KBM-7 (cell line): ENCODE measurements around the gene APLF.

Source experiments
- DNase-seq: peaks from one replicate; pipeline ENCODE4 v3.0.0-alpha.2; 2015
- in situ Hi-C: fragments of 300-500 bp; cut with MboI; formaldehyde crosslinking; loops from 2 replicates; pipeline ENCODE4 v1.14.3; 2020; ENCODE audit warnings: low sequenced_read_pairs, low pct_unique_long_range_greater_than_20kb, mixed read lengths

The APLF gene, protein sequence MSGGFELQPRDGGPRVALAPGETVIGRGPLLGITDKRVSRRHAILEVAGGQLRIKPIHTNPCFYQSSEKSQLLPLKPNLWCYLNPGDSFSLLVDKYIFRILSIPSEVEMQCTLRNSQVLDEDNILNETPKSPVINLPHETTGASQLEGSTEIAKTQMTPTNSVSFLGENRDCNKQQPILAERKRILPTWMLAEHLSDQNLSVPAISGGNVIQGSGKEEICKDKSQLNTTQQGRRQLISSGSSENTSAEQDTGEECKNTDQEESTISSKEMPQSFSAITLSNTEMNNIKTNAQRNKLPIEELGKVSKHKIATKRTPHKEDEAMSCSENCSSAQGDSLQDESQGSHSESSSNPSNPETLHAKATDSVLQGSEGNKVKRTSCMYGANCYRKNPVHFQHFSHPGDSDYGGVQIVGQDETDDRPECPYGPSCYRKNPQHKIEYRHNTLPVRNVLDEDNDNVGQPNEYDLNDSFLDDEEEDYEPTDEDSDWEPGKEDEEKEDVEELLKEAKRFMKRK

GRCh38 chr2:68467077-68467960, at the start of gene APLF, which contains the start of gene FBXO48:
Gene APLF (plus strand): TSS chr2:68467585. CDS start chr2:68467732, 147 bp downstream.
Gene FBXO48 (minus strand): TSS chr2:68467294. CDS start chr2:68465145, 2,149 bp downstream.
- DNase-seq = peak; percentile 100
- in situ Hi-C loops = loop anchor here (10.0 kb wide), 1 partner anchor 457 kb away; no protein-coding TSS in a partner anchor

GRCh38 chr2:68417926-68418325, 49.5 kb upstream of the APLF start:
- in situ Hi-C loops = no loop called here
- DNase-seq = peak; percentile 44

GRCh38 chr2:68418419-68418818, 49.0 kb upstream of the APLF start:
- DNase-seq = no peak
- in situ Hi-C loops = no loop called here

DNA sequence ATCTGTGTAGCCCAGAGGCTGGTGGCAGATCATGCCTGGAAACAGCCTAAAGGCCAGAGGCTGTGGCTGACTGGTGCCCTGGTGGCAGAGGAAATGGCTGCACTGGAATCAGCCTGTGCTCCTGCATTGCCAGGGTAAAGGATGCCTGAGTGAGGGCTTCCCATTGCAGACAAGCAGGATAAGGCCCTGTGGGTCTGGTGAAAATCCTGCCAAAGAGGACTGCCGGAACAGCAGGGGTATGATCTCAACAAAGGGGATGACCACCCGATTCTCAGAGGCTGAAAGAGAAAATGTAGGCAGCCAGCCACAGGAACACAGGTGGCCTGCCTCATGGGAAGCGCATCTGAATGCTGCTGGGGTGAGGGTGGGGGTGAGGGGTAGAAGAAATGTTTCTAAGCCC, 48.5 kb upstream of the APLF start:
- DNase-seq = no peak
- in situ Hi-C loops = no loop called here

DNA sequence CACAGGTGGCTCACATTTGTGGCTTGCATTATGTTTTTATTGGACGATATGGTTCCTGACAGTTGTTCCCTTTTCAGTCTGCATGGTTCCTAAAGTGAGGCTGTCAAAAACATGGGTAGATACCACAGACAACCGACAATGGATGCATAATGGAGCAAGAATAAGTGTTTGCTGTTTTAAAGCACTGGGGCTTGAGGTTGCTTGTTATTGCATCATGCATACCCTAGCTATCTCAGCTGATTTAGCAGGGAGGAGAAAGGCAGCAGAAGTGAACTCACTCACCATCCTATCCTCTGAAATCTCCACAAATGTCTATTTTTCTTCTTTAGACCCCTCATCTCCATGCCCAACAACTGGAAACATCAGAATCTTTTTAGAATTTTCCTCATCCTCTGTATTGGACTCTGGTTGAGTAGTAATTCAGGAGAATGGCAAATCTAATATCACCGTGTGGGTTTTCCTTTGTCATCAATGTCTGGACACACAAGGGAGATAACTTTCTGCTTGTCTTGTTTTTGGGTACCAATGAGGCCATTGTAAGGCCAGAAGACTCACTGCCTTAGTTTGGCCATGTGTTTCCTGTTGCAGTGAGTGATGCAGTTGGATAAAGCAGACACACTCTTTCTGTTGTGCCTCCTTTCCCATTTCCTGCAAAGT, 47.0 kb upstream of the APLF start:
- peak; percentile 75 for DNase-seq
- in situ Hi-C loops = no loop called here

DNA sequence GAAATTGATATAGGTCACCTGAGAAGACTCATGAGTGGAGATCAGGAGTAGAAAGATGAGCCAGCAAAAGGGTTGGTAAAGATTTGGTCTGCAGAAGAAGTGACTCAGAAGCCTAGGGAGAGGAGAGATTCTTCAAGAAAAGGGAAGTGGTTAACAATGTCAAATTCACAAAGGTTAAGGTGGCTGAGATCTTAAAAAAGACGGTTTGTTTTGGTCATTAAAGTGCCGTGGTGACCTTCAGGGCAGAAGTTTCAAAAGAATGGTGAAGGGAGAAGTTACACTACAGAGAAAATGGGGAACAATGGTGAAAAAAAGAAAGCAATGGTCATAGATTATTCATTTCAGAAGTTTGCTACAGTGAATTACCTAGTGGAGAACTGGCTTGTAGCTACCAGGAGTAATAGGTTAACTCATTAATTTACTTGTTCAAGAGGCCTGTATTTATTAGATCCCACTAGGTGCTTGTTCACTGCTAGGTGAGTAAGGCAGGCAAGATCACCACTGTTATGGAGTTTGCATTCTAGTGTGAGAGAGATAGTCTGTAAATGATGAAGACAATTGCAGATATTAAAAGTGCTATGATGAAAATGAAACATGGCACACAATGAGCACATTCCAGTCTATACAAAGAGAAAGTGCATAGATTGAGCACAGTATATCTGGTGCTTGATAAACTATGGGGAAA, 43.3 kb upstream of the APLF start:
- in situ Hi-C loops = no loop called here
- DNase-seq = peak; percentile 95

GRCh38 chr2:68425503-68425902, 41.9 kb upstream of the APLF start:
- DNase-seq = no peak
- in situ Hi-C loops = no loop called here

GRCh38 chr2:68426446-68426845, 40.9 kb upstream of the APLF start:
- DNase-seq = no peak
- in situ Hi-C loops = no loop called here

DNA sequence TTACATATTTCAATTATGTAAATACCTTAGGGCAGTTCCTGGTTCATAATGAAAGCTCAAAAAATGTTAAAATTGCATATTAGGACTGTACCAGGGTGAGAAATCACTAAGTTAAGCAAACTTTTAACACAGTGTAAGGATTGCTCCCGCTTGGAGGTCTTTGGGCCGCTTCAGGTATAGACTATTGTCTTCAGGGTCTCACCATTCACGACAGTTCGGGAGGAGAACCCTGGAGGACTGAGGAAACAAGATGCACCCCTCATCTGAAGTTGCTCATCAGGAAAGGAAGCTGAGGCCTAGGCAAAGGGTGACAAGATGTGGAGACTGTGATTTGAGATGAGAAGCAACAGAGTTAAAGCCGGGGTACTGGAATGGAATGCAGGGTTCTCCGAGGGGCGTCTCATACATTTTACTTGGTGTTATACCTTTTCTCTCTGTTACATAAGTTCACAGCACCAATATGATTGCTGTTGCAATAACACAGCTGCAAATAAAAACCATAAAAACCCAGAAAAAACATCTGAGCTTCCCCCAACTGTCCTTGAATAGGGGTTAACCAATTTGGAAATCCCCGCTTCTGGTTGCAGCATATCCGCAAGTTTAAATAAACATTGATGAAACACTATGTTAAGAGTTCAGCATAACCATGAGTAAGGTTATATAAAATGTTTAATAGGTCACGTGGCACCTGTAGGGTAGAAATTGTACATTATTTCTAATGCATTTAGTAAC, 40.4 kb upstream of the APLF start:
- no peak for DNase-seq
- in situ Hi-C loops = no loop called here

DNA sequence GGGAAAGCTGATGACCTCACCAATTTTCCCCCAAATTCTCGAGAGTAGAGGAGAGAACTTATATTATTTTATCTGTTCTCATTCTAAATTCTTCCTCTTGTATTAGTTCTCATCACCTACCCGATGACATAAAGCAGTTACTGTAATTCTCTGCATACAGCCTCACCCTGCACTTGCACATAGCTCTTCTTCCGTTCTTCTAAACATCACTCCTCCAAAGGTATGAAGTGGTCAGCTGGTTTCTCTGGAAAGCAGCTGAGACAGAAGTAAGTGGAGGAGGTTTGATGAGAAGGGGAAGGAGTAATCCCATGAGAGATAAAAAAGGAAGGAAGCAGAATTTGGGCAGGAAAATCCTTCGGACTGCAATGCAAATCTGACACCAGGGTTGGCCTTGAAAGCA, 39.3 kb upstream of the APLF start:
- in situ Hi-C loops = no loop called here
- DNase-seq = no peak

DNA sequence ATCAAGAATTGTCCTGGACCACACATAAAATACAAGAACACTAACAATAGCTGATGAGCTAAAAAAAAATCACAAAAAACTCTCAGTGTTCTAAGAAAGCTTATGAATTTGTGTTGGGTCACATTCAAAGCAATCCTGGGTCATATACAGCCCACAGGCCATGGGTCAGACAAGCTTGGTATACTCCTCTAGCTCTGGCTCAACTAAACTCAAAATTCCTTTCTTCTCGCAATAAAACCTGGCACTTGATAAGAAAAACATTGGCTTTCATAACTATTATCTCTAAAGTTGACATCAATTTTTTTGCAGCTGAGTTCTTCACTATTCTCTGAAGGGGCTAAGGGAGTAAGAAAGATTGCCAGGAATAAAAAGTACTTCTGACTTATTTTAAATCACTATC, 38.6 kb upstream of the APLF start:
- in situ Hi-C loops = no loop called here
- no peak for DNase-seq

DNA sequence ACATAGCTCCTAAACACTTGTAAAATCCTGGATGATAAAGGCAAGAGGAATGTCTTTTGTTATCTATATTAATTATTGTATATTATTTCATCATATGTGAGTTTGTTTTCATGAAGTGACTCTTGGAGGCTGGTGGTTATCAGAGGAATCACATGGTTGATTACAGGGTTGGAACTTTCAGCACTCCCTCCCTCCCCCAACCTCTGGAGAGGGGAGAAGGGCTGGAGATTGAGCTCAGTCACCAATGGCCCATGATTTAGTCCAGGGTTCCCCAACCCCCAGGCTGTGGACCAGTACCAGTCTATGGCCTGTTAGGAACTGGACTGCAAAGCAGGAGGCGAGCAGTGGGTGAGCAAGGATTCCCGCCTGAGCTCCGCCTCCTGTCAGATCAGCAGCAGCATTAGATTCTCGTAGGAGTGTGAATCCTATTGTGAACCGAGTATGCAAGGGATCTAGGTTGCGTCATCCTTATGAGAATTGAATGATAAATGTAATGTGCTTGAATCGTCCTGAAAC, 38.0 kb upstream of the APLF start:
- in situ Hi-C loops = no loop called here
- no peak for DNase-seq

DNA sequence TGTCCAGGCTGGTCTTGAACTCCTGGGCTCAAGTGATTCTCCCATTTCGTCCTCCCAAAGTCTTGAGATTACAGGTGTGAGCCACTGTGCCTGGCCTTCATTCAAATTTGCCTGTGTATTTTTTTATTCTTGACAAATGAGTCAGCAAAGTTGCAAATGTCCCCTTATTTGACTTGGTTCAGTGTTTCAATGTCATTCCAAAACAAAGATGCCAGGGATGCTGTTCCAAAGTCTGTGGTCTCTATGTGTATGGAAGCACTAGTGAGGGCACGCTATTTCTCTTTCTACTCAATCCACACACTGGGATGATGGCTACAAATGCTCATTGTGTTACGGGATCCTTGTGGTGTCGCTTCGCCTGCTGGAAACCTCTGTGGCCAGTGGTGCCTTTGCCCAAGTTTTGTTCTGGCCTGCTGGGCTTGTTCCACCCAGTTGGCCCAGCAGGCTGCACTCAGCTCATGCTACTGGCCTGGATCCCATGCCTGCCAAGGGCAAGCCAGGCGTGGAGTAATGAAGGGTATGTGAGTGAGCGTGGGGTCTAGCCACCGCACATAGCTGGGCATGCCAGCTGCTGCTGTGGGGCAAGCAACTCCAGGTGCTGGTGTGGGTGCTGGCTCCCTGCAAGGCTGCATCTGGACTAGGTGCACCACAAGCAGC, 35.9 kb upstream of the APLF start:
- in situ Hi-C loops = no loop called here

GRCh38 chr2:68432696-68433658, 34.4 kb upstream of the APLF start:
- in situ Hi-C loops = no loop called here
- DNase-seq = no peak

More for the DNA sequence above, 35.9 kb upstream of the APLF start:
- DNase-seq = no peak

DNA sequence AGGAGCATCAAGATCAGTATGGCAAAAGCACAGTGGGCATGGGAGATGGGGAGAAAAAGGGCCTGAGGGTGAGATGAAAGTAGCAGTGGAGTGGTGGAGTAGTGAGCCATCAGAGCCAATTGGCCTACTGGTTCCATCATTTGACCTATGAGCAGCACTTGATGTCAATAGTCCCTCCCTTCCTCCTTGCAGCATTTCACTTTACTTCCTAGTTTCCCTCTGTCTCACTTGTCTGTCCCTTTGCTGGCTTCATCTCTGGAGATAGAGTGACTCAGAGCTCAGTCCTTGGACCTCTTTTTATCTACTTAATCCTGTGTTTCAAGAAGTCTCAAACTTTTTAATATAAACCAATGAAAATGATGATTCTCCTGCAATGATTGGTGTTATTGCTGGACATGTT, 32.4 kb upstream of the APLF start:
- in situ Hi-C loops = no loop called here
- DNase-seq = peak; percentile 49

- in situ Hi-C loops = no loop called here
These were observed 31.8 kb upstream of the APLF start for GRCh38 chr2:68435615-68436014.

More at GRCh38 chr2:68435615-68436014, 31.8 kb upstream of the APLF start:
- no peak for DNase-seq
